Spleen (tissue), 11 donors: Measurements from ENCODE around the gene TSPAN14. TPM values are rescaled to one million over a fixed set of nuclear protein-coding genes. Genes with fewer than 3 reads are reported as not detected.

Experiments used
- DNase-seq: peaks from one replicate; pipeline ENCODE4 v3.0.0-alpha.2; 2020
- H3K27ac ChIP-seq, 8 donors: fragments of 200-600 bp; sonication (generic) in 7 of 8; 1 replicate in 4 of 8; 2 replicates in 4 of 8; pipeline versions ENCODE4 v1.5.0 to v1.8.0; 2016 to 2021; ENCODE audit warnings: inconsistent platforms in 4 of 8, mild to moderate bottlenecking in 4 of 8, moderate library complexity in 1 of 8
- H3K27me3 ChIP-seq, 7 donors: fragments of 200-600 bp; sonication (generic) in 6 of 7; replicated peaks in 1 of 7; 1 replicate in 4 of 7; 2 replicates in 3 of 7; pipeline versions ENCODE4 v1.5.0 to v1.8.0; 2016 to 2021; ENCODE audit warnings: inconsistent platforms in 3 of 7, mild to moderate bottlenecking in 1 of 7
- H3K36me3 ChIP-seq, 6 donors: fragments of 200-600 bp; sonication (generic) in 5 of 6; 1 replicate in 4 of 6; 2 replicates in 2 of 6; pipeline versions ENCODE4 v1.5.0 to v1.8.0; 2016 to 2021; ENCODE audit warnings: inconsistent platforms in 2 of 6
- H3K4me1 ChIP-seq, 6 donors: fragments of 200-600 bp; sonication (generic) in 5 of 6; 1 replicate in 3 of 6; 2 replicates in 3 of 6; pipeline versions ENCODE4 v1.5.0 to v1.8.0; 2016 to 2021; ENCODE audit warnings: inconsistent platforms in 3 of 6
- H3K4me3 ChIP-seq, 8 donors: fragments of 200-600 bp; sonication (generic) in 7 of 8; 1 replicate in 4 of 8; 2 replicates in 4 of 8; pipeline versions ENCODE4 v1.5.0 to v1.8.0; 2016 to 2021; ENCODE audit warnings: inconsistent platforms in 4 of 8, mild to moderate bottlenecking in 4 of 8, moderate library complexity in 2 of 8
- H3K9me3 ChIP-seq, 8 donors: fragments of 200-600 bp; sonication (generic) in 7 of 8; 1 replicate in 4 of 8; 2 replicates in 4 of 8; pipeline versions ENCODE4 v1.5.0 to v1.8.0; 2016 to 2021; ENCODE audit warnings: inconsistent platforms in 4 of 8
- CTCF ChIP-seq, 11 experiments: fragments of 200-600 bp in 7 of 11; fragments of 450-650 bp in 4 of 11; sonication (generic) in 4 of 11; IDR thresholded peaks in 8 of 11; conservative IDR thresholded peaks in 3 of 11; 1 replicate in 7 of 11; 2 replicates in 4 of 11; pipeline versions ENCODE4 v1.4.0 to v1.8.0; 2016 to 2021; ENCODE audit warnings: antibody characterized with exemption in 11 of 11, inconsistent platforms in 4 of 11, mild to moderate bottlenecking in 1 of 11
- POLR2A ChIP-seq, 3 donors: fragments of 450-650 bp; IDR thresholded peaks; one replicate each; pipeline ENCODE4 v1.5.1; 2017; ENCODE audit warnings: antibody characterized with exemption in 3 of 3, mild to moderate bottlenecking in 1 of 3
- POLR2AphosphoS5 ChIP-seq, 3 donors: sonication (generic); formaldehyde crosslinking; IDR thresholded peaks; one replicate each; pipeline ENCODE4 v1.5.1; 2017; ENCODE audit warnings: antibody characterized with exemption in 3 of 3
- WGBS, 5 donors: extraction: QIAGEN DNeasy Blood & Tissue Kit in 3 of 5; methylation state at CpG; one replicate each; pipeline versions ENCODE4 v1.1.5 to v1.1.7; 2013 to 2018; 5-methylcytosine and 5-hydroxymethylcytosine counted together
- intact Hi-C: fragments of 100-400 bp; cut with DNase I; formaldehyde crosslinking; loops from one replicate; pipeline ENCODE4 v1.15.0; 2023; ENCODE audit warnings: low total_unique reads
- polyA plus RNA-seq, 3 donors: library from polyadenylated mRNA; stranded (reverse); fragments of 200-250 nt; gene quantifications; one replicate each; pipeline ENCODE4 v1.2.1, GENCODE V29; 2013
- total RNA-seq, 7 donors: library from RNA; depleted of rRNA in 3 of 7; stranded (reverse); fragments of >200 nt in 3 of 7; fragmentation: NEBNext Ultra II Directional in 4 of 7; extraction: Animal tissue kit (Norgen Biotek cat#: 25700) in 4 of 7; gene quantifications; one replicate each; pipeline versions ENCODE4 v1.1.0 to v1.2.1, GENCODE V29; 2016 to 2021
- donor health status: healthy with polysubstance abuse.
- donor health status: DM: no; HTN: no; CAD: no; lungs with moderate emphysema.
- donor health status: DM: no; HTN: no; CAD: no.
- donor health status: Bipolar disorder and iron deficiency.
- donor health status: healthy.
- donor health status: DM: no; HTN: no; CAD: no.
- donor health status: DM: yes; HTN: yes; CAD: no.

The TSPAN14 gene
- total and polyA plus RNA-seq, 10 donors: 13.3 to 172 (median 108) TPM

- Histone ChIP-seq H3K4me3 (peak overlapping the region in 1 of 8 donors; percentile 28), H3K9me3 (peaks cover 0 to 2% (median under 1%) of the 10 kb centered on the region in 8 donors), H3K4me1 (peaks cover 65 to 100% (median 96%) of the 10 kb centered on the region in 6 donors), H3K36me3 (peaks cover 0 to 87% (median 3%) of the 10 kb centered on the region in 6 donors), H3K27ac (peak overlapping the region in 7 of 8 donors; percentile 18 to 99 (median 92)), H3K27me3 (no peaks in the 10 kb centered on the region)
- WGBS, 5 donors: 62 to 72% (median 66%) methylated on average over 9 of the region's 9 CpGs
- peak in 1 of 3 donors; percentile 36 for TF ChIP-seq POLR2AphosphoS5 (IDR thresholded peaks at IDR 0.05)
- no peak for TF ChIP-seq POLR2A (IDR thresholded peaks at IDR 0.05)
- no peak for TF ChIP-seq CTCF (IDR thresholded peaks at IDR 0.05 in 8 of 11, conservative IDR thresholded peaks at IDR 0.05 in 3 of 11)
- DNase-seq: no peak
- intact Hi-C loops: no loop called here
Observed at GRCh38 chr10:80472234-80473095, 18.4 kb downstream of the TSPAN14 start.

- Histone ChIP-seq H3K9me3 (peaks cover 0 to 9% (median 6%) of the 10 kb centered on the region in 8 donors), H3K4me3 (no peak overlapping the region), H3K27ac (peak overlapping the region in 6 of 8 donors; percentile 55 to 99 (median 96)), H3K4me1 (peaks cover 60 to 100% (median 90%) of the 10 kb centered on the region in 6 donors), H3K36me3 (peaks cover 0 to 93% (median 5%) of the 10 kb centered on the region in 6 donors), H3K27me3 (no peaks in the 10 kb centered on the region)
- TF ChIP-seq POLR2AphosphoS5 (IDR thresholded peaks at IDR 0.05) (peak in 1 of 3 donors; percentile 64), POLR2A (IDR thresholded peaks at IDR 0.05) (no peak)
- 58 to 74% (median 68%) methylated on average over 3 of the region's 3 CpGs for WGBS, 5 donors
- intact Hi-C loops: no loop called here
- DNase-seq: no peak
Observed at GRCh38 chr10:80473096-80473657, 19.1 kb downstream of the TSPAN14 start.

- Histone ChIP-seq H3K9me3 (peaks cover 0 to 15% (median 11%) of the 10 kb centered on the region in 8 donors), H3K4me3 (no peak overlapping the region), H3K27me3 (no peaks in the 10 kb centered on the region), H3K27ac (peak overlapping the region in 6 of 8 donors; percentile 55 to 99 (median 78)), H3K36me3 (peaks cover 0 to 93% (median 5%) of the 10 kb centered on the region in 6 donors), H3K4me1 (peaks cover 52 to 97% (median 82%) of the 10 kb centered on the region in 6 donors)
- WGBS, 5 donors: 63 to 82% (median 80%) methylated on average over 8 of the region's 8 CpGs
- TF ChIP-seq CTCF (IDR thresholded peaks at IDR 0.05 in 8 of 11, conservative IDR thresholded peaks at IDR 0.05 in 3 of 11) (no peak), POLR2A (IDR thresholded peaks at IDR 0.05) (no peak), POLR2AphosphoS5 (IDR thresholded peaks at IDR 0.05) (peak in 1 of 3 donors; percentile 22)
- no peak for DNase-seq
- intact Hi-C loops: no loop called here
Observed at GRCh38 chr10:80473692-80474596, 19.8 kb downstream of the TSPAN14 start.

- DNase-seq: no peak
- intact Hi-C loops: no loop called here
- peaks cover 46 to 91% (median 76%) of the 10 kb centered on the region in 6 donors for H3K4me1 ChIP-seq
- no peaks in the 10 kb centered on the region for H3K27me3 ChIP-seq
- H3K27ac ChIP-seq: peak overlapping the region in 6 of 8 donors; percentile 12 to 99 (median 78)
- no peak overlapping the region for H3K4me3 ChIP-seq
- 47 to 75% (median 62%) methylated on average over 2 of the region's 2 CpGs for WGBS, 5 donors
- peaks cover 0 to 86% (median 5%) of the 10 kb centered on the region in 6 donors for H3K36me3 ChIP-seq
- H3K9me3 ChIP-seq: peaks cover 0 to 15% (median 11%) of the 10 kb centered on the region in 8 donors
- TF ChIP-seq POLR2AphosphoS5 (IDR thresholded peaks at IDR 0.05): peak in 1 of 3 donors; percentile 5
- no peak for TF ChIP-seq POLR2A (IDR thresholded peaks at IDR 0.05)
- no peak for TF ChIP-seq CTCF (IDR thresholded peaks at IDR 0.05 in 8 of 11, conservative IDR thresholded peaks at IDR 0.05 in 3 of 11)
Observed at GRCh38 chr10:80474597-80474910, 20.4 kb downstream of the TSPAN14 start.
